Suprapubic skin (tissue), 4 donors: Measurements from ENCODE around the gene PPY.

Experiments used
- POLR2A ChIP-seq, 2 donors: fragments of 450-650 bp; IDR thresholded peaks; one replicate each; pipeline ENCODE4 v1.6.1; 2017; ENCODE audit warnings: antibody characterized with exemption in 2 of 2, mild to moderate bottlenecking in 2 of 2, moderate library complexity in 2 of 2
- POLR2AphosphoS5 ChIP-seq, 3 donors: sonication (generic); formaldehyde crosslinking; IDR thresholded peaks; one replicate each; pipeline ENCODE4 v1.6.1; 2017; ENCODE audit warnings: antibody characterized with exemption in 3 of 3
- TF ChIP-seq, protein P1 (sequence below), 2 donors: fragments of 200-600 bp in 1 of 2; fragments of 450-650 bp in 1 of 2; sonication (generic) in 1 of 2; IDR thresholded peaks; one replicate each; pipeline ENCODE4 v1.5.1; 2016 to 2019; ENCODE audit warnings: antibody characterized with exemption in 2 of 2, mild to moderate bottlenecking in 1 of 2, moderate library complexity in 1 of 2

DNA sequence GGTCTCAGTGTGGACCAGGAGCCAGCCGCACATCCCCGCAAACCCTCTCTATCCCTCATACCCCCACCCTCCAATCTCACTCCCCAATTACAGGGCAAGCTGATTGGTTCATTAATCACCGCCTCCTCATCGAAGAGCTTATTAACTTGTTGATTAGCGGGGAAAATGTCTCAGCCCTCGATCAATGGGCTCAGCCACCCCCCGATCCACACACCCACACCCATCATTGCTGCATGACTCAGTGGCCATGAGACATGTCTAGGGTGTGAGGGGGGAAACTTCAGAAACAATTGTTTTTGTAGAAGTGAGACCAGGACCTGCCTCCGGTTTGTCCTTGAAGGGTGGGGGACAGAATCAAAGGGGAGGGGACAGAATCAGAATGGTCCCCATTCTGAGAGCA lies 13.9 kb upstream of the PPY start:
- TF ChIP-seq, protein P1, sequence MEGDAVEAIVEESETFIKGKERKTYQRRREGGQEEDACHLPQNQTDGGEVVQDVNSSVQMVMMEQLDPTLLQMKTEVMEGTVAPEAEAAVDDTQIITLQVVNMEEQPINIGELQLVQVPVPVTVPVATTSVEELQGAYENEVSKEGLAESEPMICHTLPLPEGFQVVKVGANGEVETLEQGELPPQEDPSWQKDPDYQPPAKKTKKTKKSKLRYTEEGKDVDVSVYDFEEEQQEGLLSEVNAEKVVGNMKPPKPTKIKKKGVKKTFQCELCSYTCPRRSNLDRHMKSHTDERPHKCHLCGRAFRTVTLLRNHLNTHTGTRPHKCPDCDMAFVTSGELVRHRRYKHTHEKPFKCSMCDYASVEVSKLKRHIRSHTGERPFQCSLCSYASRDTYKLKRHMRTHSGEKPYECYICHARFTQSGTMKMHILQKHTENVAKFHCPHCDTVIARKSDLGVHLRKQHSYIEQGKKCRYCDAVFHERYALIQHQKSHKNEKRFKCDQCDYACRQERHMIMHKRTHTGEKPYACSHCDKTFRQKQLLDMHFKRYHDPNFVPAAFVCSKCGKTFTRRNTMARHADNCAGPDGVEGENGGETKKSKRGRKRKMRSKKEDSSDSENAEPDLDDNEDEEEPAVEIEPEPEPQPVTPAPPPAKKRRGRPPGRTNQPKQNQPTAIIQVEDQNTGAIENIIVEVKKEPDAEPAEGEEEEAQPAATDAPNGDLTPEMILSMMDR (IDR thresholded peaks at IDR 0.05): no peak
- TF ChIP-seq POLR2AphosphoS5 (IDR thresholded peaks at IDR 0.05) (no peak), POLR2A (IDR thresholded peaks at IDR 0.05) (no peak)
